Measurements from ENCODE around the gene FILIP1L.

The FILIP1L gene

GRCh38 chr3:100022506-100022905 lies 91.8 kb downstream of the FILIP1L start:
- no peak for DNase-seq (ENCODE audit: extremely low read depth, low read depth)
- no peak for TF ChIP-seq CTCF (IDR thresholded peaks at IDR 0.05; ENCODE audit: low read depth, low read length)

DNA sequence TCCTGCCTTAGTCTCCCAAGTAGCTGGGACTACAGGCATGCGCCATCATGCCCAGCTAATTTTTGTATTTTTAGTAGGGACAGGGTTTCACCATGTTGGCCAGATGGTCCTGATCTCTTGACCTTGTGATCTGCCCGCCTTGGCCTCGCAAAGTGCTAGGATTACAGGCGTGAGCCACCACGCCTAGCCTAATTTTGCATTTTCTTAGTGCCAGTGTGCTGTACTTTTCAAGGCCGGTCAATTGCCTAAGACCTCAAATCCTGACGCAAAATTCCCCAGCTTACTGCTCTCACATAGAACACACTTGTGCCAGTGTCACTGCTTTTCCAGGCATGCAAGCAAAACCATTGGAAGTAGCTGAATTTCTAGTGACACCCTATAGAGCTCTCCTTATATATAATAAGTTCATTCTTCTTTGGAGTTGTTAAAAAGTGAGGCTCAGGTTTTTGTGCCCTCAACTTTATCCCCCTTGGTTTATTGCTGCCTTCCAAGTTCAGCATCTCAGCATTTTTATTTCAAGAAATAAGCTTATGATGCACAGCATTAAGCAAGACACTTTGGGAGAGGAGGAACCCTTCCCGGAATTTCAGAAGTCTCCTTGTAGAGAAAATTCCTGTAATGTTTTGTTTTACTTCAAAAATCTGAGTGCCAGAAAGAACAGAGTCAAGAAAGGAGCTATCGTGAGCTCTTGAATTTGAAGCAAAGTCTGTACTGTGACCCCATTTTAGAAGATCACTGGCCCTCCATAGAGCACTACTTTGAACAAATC lies 93.2 kb downstream of the FILIP1L start:
- DNase-seq (ENCODE audit: extremely low read depth, low read depth) = no peak
- no peak for TF ChIP-seq CTCF (IDR thresholded peaks at IDR 0.05; ENCODE audit: low read depth, low read length)

- TF ChIP-seq CTCF (IDR thresholded peaks at IDR 0.05; ENCODE audit: low read depth, low read length) = no peak
- no peak for DNase-seq (ENCODE audit: extremely low read depth, low read depth)
Measured at GRCh38 chr3:100019719-100020118, 94.6 kb downstream of the FILIP1L start.

- no peak for TF ChIP-seq CTCF (IDR thresholded peaks at IDR 0.05; ENCODE audit: low read depth, low read length)
- no peak for DNase-seq (ENCODE audit: extremely low read depth, low read depth)
Measured at GRCh38 chr3:100018806-100019205, 95.5 kb downstream of the FILIP1L start.

GRCh38 chr3:100010087-100010417 lies 104.2 kb downstream of the FILIP1L start:
- no peak for TF ChIP-seq CTCF (IDR thresholded peaks at IDR 0.05; ENCODE audit: low read depth, low read length)

GRCh38 chr3:100009276-100010086 lies 104.8 kb downstream of the FILIP1L start:
- no peak for TF ChIP-seq CTCF (IDR thresholded peaks at IDR 0.05; ENCODE audit: low read depth, low read length)

More at GRCh38 chr3:100010087-100010417, 104.2 kb downstream of the FILIP1L start:
- DNase-seq (ENCODE audit: extremely low read depth, low read depth) = no peak

GRCh38 chr3:100008081-100008698 lies 106.1 kb downstream of the FILIP1L start:
- no peak for TF ChIP-seq CTCF (IDR thresholded peaks at IDR 0.05; ENCODE audit: low read depth, low read length)
- no peak for DNase-seq (ENCODE audit: extremely low read depth, low read depth)

More at GRCh38 chr3:100009276-100010086, 104.8 kb downstream of the FILIP1L start:
- no peak for DNase-seq (ENCODE audit: extremely low read depth, low read depth)
